Stimulated activated memory B cell treated with anti-CD40 and anti-IgM and Interleukin-4, amounts not matched to agents 10 μg/mL and 1 μg/mL and 100 μg/mL, for 72 hours (primary cell): ENCODE data around the gene FAM118B.

Source experiments
- ATAC-seq: fragments of 150-1000 bp; cut with Tn5 transposase; 2 replicates; pipeline ENCODE4 v1.10.0; 2021
- H3K27ac Mint-ChIP-seq: one replicate; pipeline ENCODE4 v1.8.0; 2022; ENCODE audit warnings: mild to moderate bottlenecking, mixed read lengths
- H3K27me3 Mint-ChIP-seq: one replicate; pipeline ENCODE4 v1.8.0; 2022; ENCODE audit warnings: mixed read lengths
- H3K36me3 Mint-ChIP-seq: one replicate; pipeline ENCODE4 v1.8.0; 2022; ENCODE audit warnings: mixed read lengths
- H3K4me1 Mint-ChIP-seq: one replicate; pipeline ENCODE4 v1.8.0; 2022; ENCODE audit warnings: mixed read lengths
- H3K4me3 Mint-ChIP-seq: one replicate; pipeline ENCODE4 v1.8.0; 2022; ENCODE audit warnings: mild to moderate bottlenecking, moderate library complexity, mixed read lengths
- H3K9me3 Mint-ChIP-seq: one replicate; pipeline ENCODE4 v1.8.0; 2022; ENCODE audit warnings: mixed read lengths

Gene FAM118B

GRCh38 chr11:126211236-126212088 is at the start of gene FAM118B, which contains the start of gene RPUSD4:
Gene FAM118B (plus strand): TSS chr11:126211782. CDS start chr11:126235002, 23,220 bp downstream.
Gene RPUSD4 (minus strand): TSS chr11:126211650. CDS start chr11:126211638, 12 bp downstream.
- peak; percentile 100 for ATAC-seq
- H3K4me1 Mint-ChIP-seq = peaks cover 30% of the 10 kb centered on the region
- H3K36me3 Mint-ChIP-seq = peaks cover 17% of the 10 kb centered on the region

GRCh38 chr11:126162306-126163030 is 49.1 kb upstream of the FAM118B start:
- Mint-ChIP-seq H3K27ac (no peak overlapping the region), H3K27me3 (peaks cover 18% of the 10 kb centered on the region), H3K9me3 (no peaks in the 10 kb centered on the region), H3K36me3 (no peaks in the 10 kb centered on the region), H3K4me3 (no peak overlapping the region), H3K4me1 (no peaks in the 10 kb centered on the region)
- ATAC-seq = no peak

More at GRCh38 chr11:126211236-126212088, at the start of gene FAM118B, which contains the start of gene RPUSD4:
- Mint-ChIP-seq H3K27me3 (no peaks in the 10 kb centered on the region), H3K4me3 (peak within 1 kb of the TSS; percentile 95), H3K9me3 (no peaks in the 10 kb centered on the region), H3K27ac (peak within 1 kb of the TSS; percentile 85)

- H3K36me3 Mint-ChIP-seq = no peaks in the 10 kb centered on the region
- no peak for ATAC-seq
- no peak overlapping the region for H3K27ac Mint-ChIP-seq
- H3K9me3 Mint-ChIP-seq = no peaks in the 10 kb centered on the region
- no peak overlapping the region for H3K4me3 Mint-ChIP-seq
- H3K27me3 Mint-ChIP-seq = peaks cover 18% of the 10 kb centered on the region
- H3K4me1 Mint-ChIP-seq = no peaks in the 10 kb centered on the region
Observed at GRCh38 chr11:126163074-126163700, 48.4 kb upstream of the FAM118B start.

- Mint-ChIP-seq H3K9me3 (peaks cover 2% of the 10 kb centered on the region), H3K27me3 (peaks cover 24% of the 10 kb centered on the region), H3K27ac (no peak overlapping the region), H3K4me3 (no peak overlapping the region), H3K4me1 (no peaks in the 10 kb centered on the region), H3K36me3 (no peaks in the 10 kb centered on the region)
- no peak for ATAC-seq
Observed at GRCh38 chr11:126163779-126164178, 47.8 kb upstream of the FAM118B start.

- H3K9me3 Mint-ChIP-seq = peaks cover 2% of the 10 kb centered on the region
- H3K36me3 Mint-ChIP-seq = no peaks in the 10 kb centered on the region
- ATAC-seq = no peak
Observed at GRCh38 chr11:126164781-126165180, 46.8 kb upstream of the FAM118B start.

GRCh38 chr11:126165311-126165720 is 46.3 kb upstream of the FAM118B start:
- H3K27me3 Mint-ChIP-seq = peaks cover 36% of the 10 kb centered on the region
- ATAC-seq = no peak
- peaks cover 2% of the 10 kb centered on the region for H3K9me3 Mint-ChIP-seq
- no peaks in the 10 kb centered on the region for H3K36me3 Mint-ChIP-seq
- H3K4me1 Mint-ChIP-seq = no peaks in the 10 kb centered on the region
- no peak overlapping the region for H3K27ac Mint-ChIP-seq
- no peak overlapping the region for H3K4me3 Mint-ChIP-seq

More at GRCh38 chr11:126164781-126165180, 46.8 kb upstream of the FAM118B start:
- Mint-ChIP-seq H3K27me3 (peaks cover 32% of the 10 kb centered on the region), H3K27ac (no peak overlapping the region), H3K4me3 (no peak overlapping the region), H3K4me1 (no peaks in the 10 kb centered on the region)

- Mint-ChIP-seq H3K36me3 (no peaks in the 10 kb centered on the region), H3K4me1 (no peaks in the 10 kb centered on the region), H3K27ac (no peak overlapping the region), H3K9me3 (peaks cover 2% of the 10 kb centered on the region), H3K27me3 (peaks cover 33% of the 10 kb centered on the region), H3K4me3 (no peak overlapping the region)
- ATAC-seq = no peak
Observed at GRCh38 chr11:126165757-126166156, 45.8 kb upstream of the FAM118B start.

GRCh38 chr11:126166413-126166812 is 45.2 kb upstream of the FAM118B start:
- Mint-ChIP-seq H3K27ac (no peak overlapping the region), H3K27me3 (peaks cover 35% of the 10 kb centered on the region)

GRCh38 chr11:126167488-126167887 is 44.1 kb upstream of the FAM118B start:
- Mint-ChIP-seq H3K27me3 (peaks cover 46% of the 10 kb centered on the region), H3K27ac (no peak overlapping the region), H3K4me1 (no peaks in the 10 kb centered on the region), H3K4me3 (no peak overlapping the region), H3K9me3 (peaks cover 2% of the 10 kb centered on the region), H3K36me3 (no peaks in the 10 kb centered on the region)
- no peak for ATAC-seq

More at GRCh38 chr11:126166413-126166812, 45.2 kb upstream of the FAM118B start:
- Mint-ChIP-seq H3K4me1 (no peaks in the 10 kb centered on the region), H3K9me3 (peaks cover 2% of the 10 kb centered on the region), H3K4me3 (no peak overlapping the region), H3K36me3 (no peaks in the 10 kb centered on the region)
- no peak for ATAC-seq

- Mint-ChIP-seq H3K4me1 (no peaks in the 10 kb centered on the region), H3K36me3 (no peaks in the 10 kb centered on the region), H3K27ac (no peak overlapping the region), H3K9me3 (peaks cover 2% of the 10 kb centered on the region), H3K4me3 (no peak overlapping the region), H3K27me3 (peaks cover 46% of the 10 kb centered on the region)
- ATAC-seq = no peak
Observed at GRCh38 chr11:126169291-126169690, 42.3 kb upstream of the FAM118B start.

- H3K27ac Mint-ChIP-seq = no peak overlapping the region
- H3K4me1 Mint-ChIP-seq = no peaks in the 10 kb centered on the region
- H3K27me3 Mint-ChIP-seq = peaks cover 41% of the 10 kb centered on the region
- no peak for ATAC-seq
- no peaks in the 10 kb centered on the region for H3K36me3 Mint-ChIP-seq
- peaks cover 2% of the 10 kb centered on the region for H3K9me3 Mint-ChIP-seq
- no peak overlapping the region for H3K4me3 Mint-ChIP-seq
Observed at GRCh38 chr11:126172596-126173038, 39.0 kb upstream of the FAM118B start.

GRCh38 chr11:126173257-126173656 is 38.3 kb upstream of the FAM118B start:
- Mint-ChIP-seq H3K27ac (no peak overlapping the region), H3K4me1 (no peaks in the 10 kb centered on the region), H3K9me3 (peaks cover 2% of the 10 kb centered on the region), H3K27me3 (peaks cover 40% of the 10 kb centered on the region), H3K36me3 (no peaks in the 10 kb centered on the region), H3K4me3 (no peak overlapping the region)
- no peak for ATAC-seq

- H3K27me3 Mint-ChIP-seq = peaks cover 26% of the 10 kb centered on the region
- H3K27ac Mint-ChIP-seq = no peak overlapping the region
- no peak overlapping the region for H3K4me3 Mint-ChIP-seq
- H3K4me1 Mint-ChIP-seq = no peaks in the 10 kb centered on the region
- ATAC-seq = no peak
- no peaks in the 10 kb centered on the region for H3K9me3 Mint-ChIP-seq
- H3K36me3 Mint-ChIP-seq = peaks cover 5% of the 10 kb centered on the region
Observed at GRCh38 chr11:126174816-126175215, 36.8 kb upstream of the FAM118B start.

- H3K4me1 Mint-ChIP-seq = no peaks in the 10 kb centered on the region
- peaks cover 23% of the 10 kb centered on the region for H3K27me3 Mint-ChIP-seq
- ATAC-seq = no peak
- H3K36me3 Mint-ChIP-seq = peaks cover 8% of the 10 kb centered on the region
- no peak overlapping the region for H3K27ac Mint-ChIP-seq
- no peaks in the 10 kb centered on the region for H3K9me3 Mint-ChIP-seq
- no peak overlapping the region for H3K4me3 Mint-ChIP-seq
Observed at GRCh38 chr11:126175393-126175792, 36.2 kb upstream of the FAM118B start.

GRCh38 chr11:126176853-126177470 is 34.6 kb upstream of the FAM118B start:
- no peak overlapping the region for H3K27ac Mint-ChIP-seq
- H3K9me3 Mint-ChIP-seq = peaks cover 3% of the 10 kb centered on the region
- no peak for ATAC-seq
- H3K27me3 Mint-ChIP-seq = peaks cover 11% of the 10 kb centered on the region
- peaks cover 19% of the 10 kb centered on the region for H3K36me3 Mint-ChIP-seq
- H3K4me3 Mint-ChIP-seq = no peak overlapping the region
- no peaks in the 10 kb centered on the region for H3K4me1 Mint-ChIP-seq
